HG03521 (cell line): ENCODE results near the gene BMP7.
"Not testable (repeated sequence)": the region's sequence is repeated elsewhere in the genome, so short reads cannot be mapped to it uniquely, and the experiment has no call there.

Source experiments
- ATAC-seq: cut with Tn5 transposase; IDR thresholded peaks from one replicate; pipeline ENCODE4 v1.9.1; 2021; ENCODE audit warnings: mild to moderate bottlenecking, moderate library complexity; ENCODE audit not compliant: unreplicated experiment

BMP7 gene

GRCh38 chr20:57267158-57267821 is 849 bp upstream of the BMP7 start:
- no peak for ATAC-seq

GRCh38 chr20:57265997-57266290 is 497 bp downstream of the BMP7 start:
- ATAC-seq: no peak

- ATAC-seq: no peak
Observed at GRCh38 chr20:57265336-57265996, 975 bp downstream of the BMP7 start.

- not testable (repeated sequence) for ATAC-seq
Observed at GRCh38 chr20:57264908-57265335, 1.5 kb downstream of the BMP7 start.

- ATAC-seq: no peak
Observed at GRCh38 chr20:57263801-57264792, 2.3 kb downstream of the BMP7 start.

- no peak for ATAC-seq
Observed at GRCh38 chr20:57262784-57263609, 3.4 kb downstream of the BMP7 start.

- ATAC-seq: no peak
Observed at GRCh38 chr20:57262301-57262700, 4.1 kb downstream of the BMP7 start.

GRCh38 chr20:57261457-57262251 is 4.8 kb downstream of the BMP7 start:
- no peak for ATAC-seq

- ATAC-seq: no peak
Observed at GRCh38 chr20:57260934-57261333, 5.5 kb downstream of the BMP7 start.

GRCh38 chr20:57259938-57260921 is 6.2 kb downstream of the BMP7 start:
- ATAC-seq: no peak

- no peak for ATAC-seq
Observed at GRCh38 chr20:57259121-57259937, 7.1 kb downstream of the BMP7 start.

GRCh38 chr20:57257701-57258453 is 8.6 kb downstream of the BMP7 start:
- ATAC-seq: no peak

- no peak for ATAC-seq
Observed at GRCh38 chr20:57256908-57257307, 9.5 kb downstream of the BMP7 start.

- no peak for ATAC-seq
Observed at GRCh38 chr20:57256205-57256604, 10.2 kb downstream of the BMP7 start.

GRCh38 chr20:57255183-57255582 is 11.3 kb downstream of the BMP7 start:
- no peak for ATAC-seq

- no peak for ATAC-seq
Observed at GRCh38 chr20:57252559-57253162, 13.8 kb downstream of the BMP7 start.

GRCh38 chr20:57251949-57252348 is 14.5 kb downstream of the BMP7 start:
- no peak for ATAC-seq
